Stomach (tissue), 4 donors: ENCODE measurements around the gene SLC4A3.

ENCODE experiments used
- CTCF ChIP-seq, 7 experiments: fragments of 450-650 bp in 4 of 7; fragments of 200-600 bp in 3 of 7; sonication (generic) in 3 of 7; IDR thresholded peaks; one replicate each; pipeline ENCODE4 v1.5.1; 2016 to 2019; ENCODE audit warnings: antibody characterized with exemption in 7 of 7, control low read depth in 2 of 7, mild to moderate bottlenecking in 1 of 7
- POLR2A ChIP-seq, 4 donors: fragments of 450-650 bp; IDR thresholded peaks; one replicate each; pipeline ENCODE4 v1.6.1; 2016; ENCODE audit warnings: antibody characterized with exemption in 4 of 4, control low read depth in 2 of 4, mild to moderate bottlenecking in 1 of 4, moderate library complexity in 1 of 4
- POLR2AphosphoS5 ChIP-seq, 3 donors: sonication (generic); formaldehyde crosslinking; IDR thresholded peaks; one replicate each; pipeline ENCODE4 v1.6.1; 2016; ENCODE audit warnings: antibody characterized with exemption in 3 of 3

- TF ChIP-seq CTCF (IDR thresholded peaks at IDR 0.05) (no peak), POLR2AphosphoS5 (IDR thresholded peaks at IDR 0.05) (no peak), POLR2A (IDR thresholded peaks at IDR 0.05) (no peak)
These were observed 6.9 kb downstream of the SLC4A3 start for GRCh38 chr2:219634171-219634940.
